HL-60/S4 treated with phorbol 12-myristate 13-acetate at 8.2 ng/mL for 4 days and 3 days (cell line): Measurements from ENCODE around the gene GNAS.
"Not testable (repeated sequence)": the region's sequence is repeated elsewhere in the genome, so short reads cannot be mapped to it uniquely, and the experiment has no call there.

ENCODE experiments used
- in situ Hi-C: fragments of 300-500 bp; cut with MboI; formaldehyde crosslinking; loops from 2 replicates; pipeline ENCODE4 v1.15.0; 2022; ENCODE audit warnings: low sequenced_read_pairs

GNAS gene

DNA sequence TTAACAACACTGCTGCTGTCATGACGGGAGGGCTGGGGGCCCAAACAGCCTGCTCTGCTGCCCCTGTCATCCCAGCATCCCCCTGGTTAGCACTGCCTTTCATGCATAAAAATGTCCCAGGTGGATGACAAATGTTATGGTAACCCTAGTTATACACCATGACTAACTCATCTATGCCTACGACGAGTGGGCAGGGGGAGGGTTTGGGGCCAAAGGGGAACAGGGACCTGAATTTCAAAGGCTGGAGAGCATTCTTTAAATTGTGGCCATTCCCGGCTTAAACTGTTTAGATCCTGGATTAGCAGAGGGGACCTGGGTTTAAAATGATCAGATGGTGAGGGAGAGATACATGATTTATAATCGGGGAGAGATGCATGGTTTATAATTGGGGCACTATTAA is 26.2 kb upstream of the GNAS start:
- in situ Hi-C loops: no loop called here

- in situ Hi-C loops: no loop called here
Measured at GRCh38 chr20:58828136-58828535, 24.4 kb upstream of the GNAS start.

DNA sequence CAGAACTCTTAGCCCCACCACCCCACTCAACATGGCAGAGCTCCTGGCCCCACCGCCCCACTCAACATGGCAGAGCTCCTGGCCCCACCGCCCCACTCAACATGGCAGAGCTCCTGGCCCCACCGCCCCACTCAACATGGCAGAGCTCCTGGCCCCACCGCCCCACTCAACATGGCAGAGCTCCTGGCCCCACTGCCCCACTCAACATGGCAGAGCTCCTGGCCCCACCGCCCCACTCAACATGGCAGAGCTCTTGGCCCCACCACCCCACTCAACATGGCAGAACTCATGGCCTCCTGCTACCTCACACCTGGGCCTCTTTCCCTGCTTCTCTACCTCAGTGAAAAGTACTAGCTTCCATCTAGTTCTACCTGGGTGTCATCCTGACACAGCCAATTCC is 23.7 kb upstream of the GNAS start:
- in situ Hi-C loops: not testable (repeated sequence)

- in situ Hi-C loops: no loop called here
Measured at GRCh38 chr20:58829531-58829941, 23.0 kb upstream of the GNAS start.

GRCh38 chr20:58832457-58832856 is 20.1 kb upstream of the GNAS start:
- in situ Hi-C loops: no loop called here

GRCh38 chr20:58833921-58834320 is 18.6 kb upstream of the GNAS start:
- in situ Hi-C loops: no loop called here

- in situ Hi-C loops: no loop called here
Measured at GRCh38 chr20:58835231-58835630, 17.3 kb upstream of the GNAS start.

GRCh38 chr20:58836616-58837204 is 15.8 kb upstream of the GNAS start:
- in situ Hi-C loops: no loop called here

DNA sequence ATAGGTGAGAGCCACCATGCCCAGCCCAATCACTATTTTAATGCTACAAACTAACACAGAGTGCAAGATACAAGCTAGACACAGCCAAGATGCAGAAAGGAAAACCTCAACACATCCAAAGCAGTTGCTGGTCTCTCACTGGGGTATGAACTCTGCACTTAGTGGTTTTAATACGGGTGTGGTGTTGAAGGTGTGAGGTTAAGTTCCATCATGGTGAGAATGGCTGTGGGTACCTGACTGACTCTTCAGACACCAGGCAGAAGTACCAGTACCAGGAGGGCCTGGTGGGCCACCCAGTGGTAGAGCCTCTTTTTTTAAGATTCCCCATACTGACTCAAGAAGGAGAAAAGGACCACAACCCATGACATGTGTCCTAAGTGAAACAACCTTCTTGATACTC is 14.8 kb upstream of the GNAS start:
- in situ Hi-C loops: no loop called here

- in situ Hi-C loops: no loop called here
Measured at GRCh38 chr20:58838174-58838573, 14.3 kb upstream of the GNAS start.

DNA sequence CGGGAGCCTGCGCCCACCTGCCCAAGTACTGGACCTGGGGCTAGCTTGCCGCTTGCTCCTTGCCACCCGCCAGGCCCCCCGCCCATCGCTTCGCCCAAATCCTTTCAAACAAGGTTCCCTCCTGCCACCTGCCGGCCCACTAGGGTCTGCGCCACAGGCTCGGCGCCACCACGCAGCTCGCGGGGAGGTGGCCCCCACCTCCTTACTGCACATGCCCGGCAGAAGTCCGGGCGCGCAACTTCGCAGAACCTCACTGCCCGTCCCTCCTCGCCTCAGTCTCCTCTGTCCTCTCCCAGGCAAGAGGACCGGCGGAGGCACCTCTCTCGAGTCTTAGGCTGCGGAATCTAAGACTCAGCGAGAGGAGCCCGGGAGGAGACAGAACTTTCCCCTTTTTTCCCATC is 13.0 kb upstream of the GNAS start:
- in situ Hi-C loops: no loop called here

GRCh38 chr20:58839991-58840747 is 12.3 kb upstream of the GNAS start:
- in situ Hi-C loops: no loop called here

DNA sequence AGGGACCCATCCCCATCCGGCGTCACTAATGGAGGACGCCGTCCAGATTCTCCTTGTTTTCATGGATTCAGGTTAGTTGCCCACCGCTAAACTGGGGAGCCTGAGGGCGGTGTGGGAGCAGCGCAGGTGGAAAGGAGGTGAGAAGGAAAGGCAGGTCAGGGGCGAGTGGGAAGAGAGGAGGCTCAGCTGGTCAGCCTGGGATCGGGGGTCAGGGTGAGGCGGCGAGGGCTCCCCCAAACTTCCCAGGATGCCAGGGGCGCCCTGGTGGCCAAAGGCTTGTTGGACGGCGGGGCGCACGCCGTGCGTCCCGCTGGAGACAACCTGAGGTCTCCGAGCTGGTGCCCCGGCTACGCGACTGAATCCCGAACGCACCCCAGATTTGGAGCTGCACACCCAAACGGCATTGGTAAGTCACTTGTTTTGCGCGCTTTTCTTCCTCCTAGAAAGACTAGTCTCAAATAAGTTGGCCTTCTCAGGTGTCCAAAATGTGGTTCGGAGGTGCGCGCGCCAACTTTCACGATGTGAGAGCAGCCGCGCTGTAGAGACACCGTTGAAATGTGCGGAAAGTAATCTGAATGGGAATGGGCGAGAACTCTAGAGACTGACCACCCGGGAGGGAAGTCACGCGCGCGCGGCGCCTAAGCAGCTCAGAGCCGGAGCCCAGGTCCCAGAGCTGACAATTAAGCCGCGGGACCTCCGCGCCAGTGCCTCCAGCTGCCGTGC is 11.5 kb upstream of the GNAS start:
- in situ Hi-C loops: no loop called here

DNA sequence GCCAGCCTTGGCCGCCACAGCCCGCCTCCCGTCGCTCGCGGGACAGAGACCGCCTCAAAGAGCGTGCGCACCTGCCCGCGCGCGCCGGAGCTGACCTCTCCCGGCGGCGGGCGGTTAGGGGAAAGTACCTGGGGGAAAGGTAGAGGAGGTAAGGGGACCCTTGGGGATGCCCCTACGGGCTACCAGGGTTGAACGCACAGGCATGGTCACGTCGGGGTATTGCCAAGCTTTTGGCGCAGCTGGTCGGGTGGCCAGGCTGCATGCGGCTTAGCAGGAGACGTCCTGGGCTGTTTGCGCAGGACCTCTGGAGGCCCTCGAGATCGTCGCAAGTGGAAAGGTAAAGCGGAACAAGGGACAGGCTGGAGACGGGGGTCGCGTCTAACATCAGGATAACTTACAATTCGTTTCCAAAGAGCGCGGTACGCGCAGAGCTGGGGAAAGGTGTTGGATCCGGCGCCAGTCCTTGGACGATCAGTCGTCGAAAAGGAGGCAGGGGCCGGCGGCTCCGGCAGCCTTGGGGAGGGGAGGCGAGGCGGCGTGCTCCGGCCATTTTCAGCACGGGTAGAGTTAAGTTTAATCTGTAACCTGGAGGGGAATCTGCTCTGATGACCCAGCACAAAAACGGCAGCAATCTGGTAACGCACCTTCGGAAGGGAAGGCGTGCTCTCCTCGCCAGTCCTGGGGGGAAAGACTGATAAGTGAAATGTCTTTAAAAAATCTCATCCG is 10.8 kb upstream of the GNAS start:
- in situ Hi-C loops: no loop called here

DNA sequence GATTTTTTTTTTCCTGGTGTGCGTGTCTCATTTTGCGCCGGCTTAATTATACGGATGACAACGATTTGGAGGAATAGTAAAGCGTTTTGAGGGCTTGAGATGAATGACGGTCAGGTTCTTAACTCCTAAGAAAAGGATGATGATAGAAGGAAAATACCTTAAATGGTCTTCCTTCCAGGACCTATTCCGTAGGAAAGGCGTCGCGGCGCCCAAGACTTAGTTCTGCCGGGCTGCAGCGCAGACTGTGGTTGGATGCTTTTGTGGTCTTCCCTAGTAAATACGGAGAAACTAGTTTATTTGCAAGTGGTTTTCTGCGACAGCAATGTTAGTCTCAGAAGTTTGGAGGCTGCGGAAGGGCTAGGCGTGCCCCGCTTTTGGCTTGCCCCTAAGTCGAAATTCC is 10.2 kb upstream of the GNAS start:
- in situ Hi-C loops: no loop called here

GRCh38 chr20:58843128-58843556 is 9.4 kb upstream of the GNAS start:
- in situ Hi-C loops: no loop called here

- in situ Hi-C loops: no loop called here
Measured at GRCh38 chr20:58845706-58846105, 6.8 kb upstream of the GNAS start.

GRCh38 chr20:58847463-58847862 is 5.1 kb upstream of the GNAS start:
- in situ Hi-C loops: no loop called here

DNA sequence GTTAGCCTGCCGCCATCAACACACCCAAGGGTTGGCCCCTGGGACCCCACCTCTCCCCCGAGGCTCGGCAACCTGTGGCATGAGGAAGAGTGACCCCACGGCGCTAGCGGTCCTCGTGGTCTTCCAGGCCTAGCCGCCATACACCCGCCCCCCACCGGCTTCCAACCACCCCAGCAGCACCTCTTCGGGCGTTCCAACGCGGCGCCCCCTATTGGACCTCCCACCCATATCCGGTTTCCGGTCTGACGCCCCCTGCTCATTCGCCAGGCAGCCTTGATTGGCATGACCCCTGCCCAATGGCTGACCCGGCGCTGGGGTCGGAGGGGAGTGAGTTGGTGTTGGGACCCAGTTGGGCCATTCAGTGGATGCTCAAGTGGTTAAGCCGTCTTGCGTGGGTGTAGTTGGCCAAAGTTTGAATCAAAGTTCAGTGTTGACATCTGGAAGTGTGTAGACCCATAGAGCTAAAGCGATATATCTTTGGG is 1.8 kb upstream of the GNAS start, which contains the start of gene GNAS-AS1:
Gene GNAS-AS1 (minus strand): TSS at position 210 of the 482 bp plus-strand sequence.
- in situ Hi-C loops: loop anchor here (25.0 kb wide), 2 partner anchors 362 to 562 kb away; no protein-coding TSS in a partner anchor

DNA sequence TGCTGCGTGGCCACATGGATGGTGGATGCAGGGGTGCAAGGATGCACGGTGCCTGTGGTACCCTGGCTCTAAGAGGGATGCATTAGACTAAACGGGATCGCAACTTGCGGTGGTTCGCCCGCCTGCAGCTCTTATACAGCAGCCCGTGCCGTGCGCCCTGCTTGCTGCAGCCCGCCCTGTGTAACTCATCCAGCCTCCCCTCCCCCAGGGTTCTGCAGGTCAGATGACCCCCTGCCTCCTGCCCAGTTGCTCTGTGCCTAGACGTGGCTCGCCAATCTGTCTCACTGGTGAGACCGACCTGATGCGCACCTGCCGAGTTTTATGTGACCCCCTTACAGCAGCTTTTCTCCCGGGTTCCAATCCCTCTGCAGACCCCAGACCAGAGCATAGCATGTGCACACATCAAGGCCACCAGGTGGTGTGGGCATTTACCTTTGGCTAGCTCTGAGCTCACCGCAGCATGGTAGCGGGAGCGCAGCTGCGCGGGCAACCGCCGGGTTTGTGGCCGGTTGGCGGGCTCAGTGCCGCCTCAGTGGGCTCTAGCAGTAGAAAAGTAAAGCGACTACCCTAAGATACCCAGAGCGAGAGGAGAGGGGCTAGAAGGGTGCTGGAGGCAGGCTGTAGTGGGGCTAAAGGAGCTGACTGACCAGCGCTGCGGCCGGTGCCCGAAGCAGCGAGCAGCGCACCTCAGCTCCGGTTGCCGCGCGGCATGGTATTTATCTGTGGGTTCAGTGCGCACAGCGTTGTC is 1.1 kb upstream of the GNAS start:
- in situ Hi-C loops: loop anchor here (25.0 kb wide), 2 partner anchors 361 to 561 kb away; no protein-coding TSS in a partner anchor
